Measurements from ENCODE around the gene SLC17A2.

GRCh38 chr6:25883536-25883935 is 47.0 kb downstream of the SLC17A2 start:
- TF ChIP-seq, protein P1, sequence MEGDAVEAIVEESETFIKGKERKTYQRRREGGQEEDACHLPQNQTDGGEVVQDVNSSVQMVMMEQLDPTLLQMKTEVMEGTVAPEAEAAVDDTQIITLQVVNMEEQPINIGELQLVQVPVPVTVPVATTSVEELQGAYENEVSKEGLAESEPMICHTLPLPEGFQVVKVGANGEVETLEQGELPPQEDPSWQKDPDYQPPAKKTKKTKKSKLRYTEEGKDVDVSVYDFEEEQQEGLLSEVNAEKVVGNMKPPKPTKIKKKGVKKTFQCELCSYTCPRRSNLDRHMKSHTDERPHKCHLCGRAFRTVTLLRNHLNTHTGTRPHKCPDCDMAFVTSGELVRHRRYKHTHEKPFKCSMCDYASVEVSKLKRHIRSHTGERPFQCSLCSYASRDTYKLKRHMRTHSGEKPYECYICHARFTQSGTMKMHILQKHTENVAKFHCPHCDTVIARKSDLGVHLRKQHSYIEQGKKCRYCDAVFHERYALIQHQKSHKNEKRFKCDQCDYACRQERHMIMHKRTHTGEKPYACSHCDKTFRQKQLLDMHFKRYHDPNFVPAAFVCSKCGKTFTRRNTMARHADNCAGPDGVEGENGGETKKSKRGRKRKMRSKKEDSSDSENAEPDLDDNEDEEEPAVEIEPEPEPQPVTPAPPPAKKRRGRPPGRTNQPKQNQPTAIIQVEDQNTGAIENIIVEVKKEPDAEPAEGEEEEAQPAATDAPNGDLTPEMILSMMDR (IDR thresholded peaks at IDR 0.05), result no peak
- TF ChIP-seq POLR2A (IDR thresholded peaks at IDR 0.05), result no peak
